ENCODE results near the gene ESYT2.

DNA sequence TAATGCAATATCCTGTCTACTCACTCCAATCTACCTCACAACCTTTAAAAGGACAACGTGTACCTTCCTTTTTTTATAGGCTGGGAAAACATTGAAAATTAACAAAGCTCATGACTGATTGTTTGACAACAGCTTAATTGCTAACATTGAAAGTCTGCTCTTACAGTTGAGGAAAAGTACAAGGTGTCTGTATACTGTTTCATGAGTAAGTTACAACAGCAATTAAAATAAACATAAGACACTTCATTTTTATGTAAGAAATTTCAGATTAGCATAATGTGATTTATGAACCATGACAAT is 96.1 kb downstream of the ESYT2 start:
- no peak for TF ChIP-seq POLR2AphosphoS5 (IDR thresholded peaks at IDR 0.05; ENCODE audit: low read depth, low read length)
- no peak for TF ChIP-seq POLR2A (IDR thresholded peaks at IDR 0.05; ENCODE audit: low read depth, low read length)
- no peak for TF ChIP-seq TAF1 (IDR thresholded peaks at IDR 0.05; ENCODE audit: borderline replicate concordance, low read depth, low read length)
